NAMALWA (cell line): ENCODE data around the gene MARCHF2.
"Not testable (repeated sequence)": the region's sequence is repeated elsewhere in the genome, so short reads cannot be mapped to it uniquely, and the experiment has no call there.

Experiments used
- DNase-seq: peaks from one replicate; pipeline ENCODE4 v3.0.0-alpha.2; 2015; ENCODE audit warnings: low spot score

Gene MARCHF2

DNA sequence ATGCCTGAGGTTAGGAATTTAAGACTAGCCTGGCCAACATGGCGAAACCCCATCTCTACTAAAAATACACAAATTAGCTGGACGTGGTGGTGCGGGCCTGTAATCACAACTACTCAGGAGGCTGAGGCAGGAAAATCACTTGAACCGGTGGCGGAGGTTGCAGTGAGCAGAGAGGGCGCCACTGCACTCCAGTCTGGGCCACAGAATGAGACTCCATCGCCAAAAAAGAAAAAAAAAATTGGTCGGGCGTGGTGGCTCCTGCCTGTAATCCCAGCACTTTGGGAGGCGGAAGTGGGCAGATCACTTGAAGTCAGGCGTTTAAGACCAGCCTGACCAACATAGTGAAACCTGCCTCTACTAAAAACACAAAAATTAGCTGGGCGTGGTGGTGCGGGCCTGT is 2.4 kb upstream of the MARCHF2 start:
- not testable (repeated sequence) for DNase-seq

DNA sequence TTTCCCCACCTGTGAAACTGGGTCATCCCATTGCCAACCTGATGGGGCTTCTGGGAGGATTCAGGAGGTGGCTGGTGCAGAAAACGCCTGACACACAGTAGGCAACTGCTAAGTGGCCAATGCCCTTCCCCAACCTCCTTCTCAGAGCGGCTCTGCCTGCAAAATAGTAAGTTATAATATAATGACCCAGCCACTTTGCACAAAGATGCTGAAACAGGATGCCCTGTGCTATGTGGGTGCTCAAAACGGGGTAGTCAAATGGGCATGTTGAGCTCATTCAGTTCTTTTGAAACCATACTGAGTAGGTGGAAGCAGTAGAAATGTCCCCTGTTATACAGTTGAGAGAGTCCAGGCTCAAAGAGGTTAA is 507 bp downstream of the MARCHF2 start:
- peak; percentile 28 for DNase-seq

DNA sequence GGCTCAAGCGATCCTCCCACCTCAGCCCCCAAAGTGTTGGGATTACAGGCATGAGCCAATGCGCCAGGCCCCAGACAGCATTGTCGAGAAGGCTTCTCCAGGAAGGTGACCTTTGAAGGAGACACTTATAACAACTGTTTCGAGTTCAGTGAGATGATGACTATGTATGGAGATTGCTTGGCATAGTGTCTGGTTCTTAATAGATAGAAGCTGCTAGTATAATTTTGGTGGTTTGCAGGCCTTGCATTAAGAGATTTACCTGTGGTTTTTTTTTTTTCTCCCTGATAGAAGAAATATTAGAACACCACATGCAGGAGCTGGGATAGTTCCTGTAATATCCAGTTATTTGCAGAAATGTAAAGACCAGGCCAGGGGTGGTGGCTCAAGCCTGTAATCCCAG is 3.7 kb downstream of the MARCHF2 start:
- no peak for DNase-seq

DNA sequence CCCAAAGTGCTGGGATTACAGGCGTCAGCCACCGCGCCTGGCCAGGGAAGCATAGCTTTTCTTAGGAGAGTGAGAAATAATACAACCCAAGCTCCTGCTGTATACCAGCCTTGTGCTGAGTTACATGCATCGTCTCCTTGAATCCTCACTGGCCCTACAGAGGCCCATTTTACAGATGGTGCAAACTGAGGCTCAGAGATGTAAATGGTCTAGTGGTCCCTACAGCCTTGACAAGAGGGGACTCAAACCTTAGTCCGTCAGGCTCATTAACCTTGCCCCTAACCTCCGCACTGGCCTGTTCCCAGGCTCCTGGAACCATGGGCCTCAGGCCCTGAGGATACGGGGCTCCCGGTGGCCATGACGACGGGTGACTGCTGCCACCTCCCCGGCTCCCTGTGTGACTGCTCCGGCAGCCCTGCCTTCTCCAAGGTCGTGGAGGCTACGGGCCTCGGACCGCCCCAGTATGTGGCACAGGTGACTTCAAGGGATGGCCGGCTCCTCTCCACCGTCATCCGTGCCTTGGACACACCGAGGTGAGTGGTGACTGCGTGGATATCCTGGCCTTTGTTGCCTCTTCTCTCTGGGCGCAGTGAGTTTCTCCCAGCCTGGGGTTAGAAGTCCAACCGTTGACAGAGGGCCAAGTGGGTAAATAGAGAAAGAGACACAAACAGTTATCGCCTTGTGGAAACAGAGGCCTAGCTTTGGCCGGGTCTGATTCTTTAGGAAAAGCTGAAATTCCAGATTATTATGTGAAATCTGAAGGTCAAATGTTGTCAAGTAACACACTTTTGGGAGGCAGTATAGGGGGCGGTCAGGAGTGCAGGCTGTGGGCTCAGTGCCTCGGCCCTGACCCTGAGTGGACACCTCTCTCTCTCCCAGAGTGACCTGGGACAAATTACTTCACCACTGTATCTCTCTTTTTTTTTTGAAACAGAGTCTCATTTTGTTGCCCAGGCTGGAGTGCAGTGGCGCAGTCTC is 8.7 kb downstream of the MARCHF2 start:
- no peak for DNase-seq

DNA sequence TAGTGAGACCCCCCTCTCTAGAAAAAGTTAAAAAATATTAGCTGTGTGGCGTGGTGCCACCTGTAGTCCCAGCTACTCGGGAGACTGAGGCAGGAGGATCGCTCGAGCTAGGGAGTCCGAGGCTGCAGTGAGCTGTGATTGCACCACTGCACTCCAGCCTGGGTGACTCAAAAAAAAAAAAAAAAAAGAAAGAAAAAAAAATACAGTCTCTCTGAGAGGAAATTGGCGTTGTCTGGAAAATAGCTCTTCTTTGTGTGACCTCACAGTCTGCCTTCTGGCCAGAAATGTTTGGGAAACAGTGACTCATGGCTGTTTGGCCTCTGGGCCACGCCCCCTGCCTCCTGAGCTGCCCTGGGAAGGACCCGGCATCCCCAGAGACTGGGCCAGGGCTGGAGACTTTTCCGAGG is 10.7 kb downstream of the MARCHF2 start:
- no peak for DNase-seq

DNA sequence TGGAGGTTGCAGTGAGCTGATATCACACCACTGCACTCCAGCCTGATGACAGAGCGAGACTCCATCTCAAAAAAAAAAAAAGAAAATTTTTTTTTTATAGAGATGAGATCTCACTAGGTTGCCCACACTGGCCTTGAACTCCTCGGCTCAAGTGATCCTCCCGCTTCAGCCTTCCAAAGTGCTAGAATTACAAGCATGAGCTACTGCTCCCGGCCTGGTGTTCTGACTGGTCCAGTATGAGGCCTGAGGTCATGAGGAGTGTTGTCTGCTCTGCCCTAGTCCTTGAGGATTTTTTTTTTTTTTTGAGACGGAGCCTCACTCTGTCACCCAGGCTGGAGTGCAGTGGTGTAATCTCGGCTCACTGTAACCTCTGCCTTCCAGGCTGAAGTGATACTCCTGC is 12.2 kb downstream of the MARCHF2 start:
- DNase-seq: not testable (repeated sequence)

DNA sequence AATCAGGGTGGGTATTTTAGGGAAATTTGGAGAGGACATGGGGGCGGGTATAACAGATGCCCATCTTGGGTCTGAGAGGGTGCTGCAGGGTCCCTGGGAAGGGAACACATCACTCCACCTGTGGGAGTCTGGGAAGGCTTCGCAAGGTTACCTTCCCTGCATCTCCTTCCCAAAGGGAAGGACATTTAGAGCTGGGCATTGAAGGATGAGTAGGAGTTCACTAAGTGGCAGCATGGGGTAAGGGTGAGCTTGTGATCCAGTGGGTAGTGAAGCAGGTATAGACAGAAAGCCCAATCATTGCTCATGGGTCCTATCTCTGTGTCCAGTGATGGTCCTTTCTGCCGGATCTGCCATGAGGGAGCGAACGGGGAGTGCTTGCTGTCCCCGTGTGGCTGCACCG is 13.2 kb downstream of the MARCHF2 start:
- no peak for DNase-seq

DNA sequence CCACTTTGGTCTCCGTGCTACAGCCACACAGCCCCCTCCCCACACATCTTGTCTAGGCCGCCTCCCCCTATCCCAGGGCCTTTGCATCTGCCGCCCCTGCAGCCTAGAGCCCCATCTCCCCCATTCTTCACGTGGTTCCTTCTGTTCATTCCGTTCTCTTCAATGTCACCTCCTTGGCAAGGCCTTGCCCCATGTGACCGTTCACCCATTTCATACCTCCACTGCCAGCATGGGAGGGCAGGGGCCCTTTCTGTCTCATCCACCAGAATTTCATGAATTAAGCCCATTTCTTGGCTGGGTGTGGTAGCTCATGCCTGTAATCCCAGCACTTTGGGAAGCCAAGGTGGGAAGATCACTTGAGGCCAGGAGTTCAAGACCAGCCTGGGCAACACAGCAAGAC is 15.9 kb downstream of the MARCHF2 start:
- DNase-seq: no peak

DNA sequence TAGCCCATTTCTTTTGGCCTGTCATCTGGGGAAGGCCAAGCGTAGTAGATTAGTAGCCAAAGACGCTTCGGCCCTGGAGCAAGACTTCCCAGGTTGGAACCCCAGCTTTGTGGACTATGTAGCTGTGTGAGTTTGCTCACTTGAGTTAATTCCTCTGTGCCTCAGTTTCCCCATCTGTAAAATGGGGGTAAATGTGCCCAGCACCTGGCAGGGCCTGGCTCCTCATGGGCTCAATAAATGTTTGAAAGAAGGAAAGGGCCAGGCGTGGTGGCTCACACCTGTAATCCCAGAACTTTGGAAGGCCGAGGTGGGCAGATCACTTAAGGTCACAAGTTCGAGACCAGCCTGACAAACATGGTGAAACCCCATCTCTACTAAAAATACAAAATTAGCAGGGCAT is 16.7 kb downstream of the MARCHF2 start:
- no peak for DNase-seq

DNA sequence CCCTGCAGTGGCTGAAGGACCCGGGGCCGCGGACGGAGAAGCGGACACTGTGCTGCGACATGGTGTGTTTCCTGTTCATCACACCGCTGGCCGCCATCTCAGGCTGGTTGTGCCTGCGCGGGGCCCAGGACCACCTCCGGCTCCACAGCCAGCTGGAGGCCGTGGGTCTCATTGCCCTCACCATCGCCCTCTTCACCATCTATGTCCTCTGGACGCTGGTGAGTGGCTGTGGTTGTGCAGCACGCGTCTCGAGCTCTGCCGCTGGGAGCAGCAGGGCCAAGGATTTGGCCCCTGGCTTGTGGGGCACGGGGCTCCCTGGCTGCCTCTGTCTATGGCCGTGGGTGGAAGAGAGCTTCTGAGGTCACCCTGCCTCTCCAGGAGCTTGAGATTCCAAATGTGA is 17.5 kb downstream of the MARCHF2 start:
- DNase-seq: no peak

DNA sequence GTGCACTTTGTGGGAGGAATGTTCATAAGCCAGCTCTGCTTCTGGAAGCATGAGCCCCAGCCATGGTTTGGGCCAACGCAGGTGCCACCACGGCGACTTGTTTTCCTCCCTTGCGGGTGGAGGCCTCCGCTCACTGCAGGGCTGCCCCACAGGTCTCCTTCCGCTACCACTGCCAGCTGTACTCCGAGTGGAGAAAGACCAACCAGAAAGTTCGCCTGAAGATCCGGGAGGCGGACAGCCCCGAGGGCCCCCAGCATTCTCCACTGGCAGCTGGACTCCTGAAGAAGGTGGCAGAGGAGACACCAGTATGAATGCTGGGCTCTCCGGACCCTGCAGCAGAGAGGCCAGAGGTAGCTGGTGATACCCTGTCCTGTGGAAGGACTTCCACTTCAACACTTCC is 25.1 kb downstream of the MARCHF2 start:
- no peak for DNase-seq

DNA sequence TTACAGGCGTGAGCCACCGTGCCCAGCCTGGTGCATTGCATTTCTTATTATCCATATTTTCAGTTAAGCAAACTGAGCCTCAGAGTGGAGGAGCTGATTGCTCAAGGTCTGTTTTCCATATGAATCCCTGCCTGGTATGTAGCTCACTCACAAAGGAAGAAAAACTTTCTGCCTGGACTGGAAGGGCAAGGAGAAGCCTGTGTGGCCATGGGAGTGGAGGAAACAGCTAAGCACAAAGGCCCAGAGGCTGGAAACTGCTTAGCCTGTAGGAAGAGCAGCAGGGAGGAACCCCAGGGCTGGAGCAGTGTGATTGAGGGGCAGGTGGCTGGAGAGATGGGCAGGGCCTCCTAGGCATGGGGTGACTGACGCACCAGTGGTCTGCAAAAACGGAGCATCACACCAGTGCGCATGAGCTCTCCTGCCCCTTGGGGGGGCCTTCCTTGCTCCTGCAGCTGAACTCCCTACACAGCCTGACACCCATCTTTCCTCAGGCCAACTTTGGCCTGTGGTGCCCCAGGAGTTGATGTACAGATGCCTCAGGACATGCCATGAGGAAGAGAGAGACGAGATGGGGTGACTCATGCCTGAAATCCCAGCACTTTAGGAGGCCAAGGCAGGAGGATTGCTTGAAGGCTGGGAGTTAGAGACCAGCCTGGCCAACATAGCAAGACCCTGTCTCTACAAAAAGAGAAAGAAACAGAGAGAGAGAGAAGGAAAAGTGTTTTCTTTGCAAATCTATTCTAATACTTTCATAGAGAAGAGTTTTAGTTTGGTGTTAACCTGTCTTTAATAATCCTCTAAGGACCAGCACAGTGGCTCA is 28.8 kb downstream of the MARCHF2 start:
- DNase-seq: no peak

DNA sequence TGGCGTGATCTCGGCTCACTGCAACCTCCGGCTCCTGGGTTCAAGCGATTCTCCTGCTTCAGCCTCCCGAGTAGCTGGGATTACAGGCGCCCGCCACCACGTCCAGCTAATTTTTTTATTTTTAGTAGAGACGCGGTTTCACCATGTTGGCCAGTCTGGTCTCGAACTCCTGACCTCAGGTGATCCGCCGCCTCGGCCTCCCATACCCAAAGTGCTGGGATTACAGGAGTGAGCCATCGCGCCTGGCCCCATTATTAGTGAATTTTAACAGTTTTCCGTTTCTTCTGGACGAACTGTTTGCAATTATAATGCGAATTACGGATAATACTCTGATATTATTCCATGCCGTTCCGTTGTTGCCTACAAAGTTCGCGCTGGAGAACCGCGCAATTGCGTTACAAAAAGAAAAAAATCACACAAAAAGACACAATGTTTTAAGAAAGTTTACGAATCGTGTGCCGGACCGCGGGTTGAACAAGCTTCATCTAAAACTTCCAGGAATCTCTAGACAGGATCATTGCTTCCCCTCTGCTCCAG is 31.1 kb downstream of the MARCHF2 start:
- not testable (repeated sequence) for DNase-seq

DNA sequence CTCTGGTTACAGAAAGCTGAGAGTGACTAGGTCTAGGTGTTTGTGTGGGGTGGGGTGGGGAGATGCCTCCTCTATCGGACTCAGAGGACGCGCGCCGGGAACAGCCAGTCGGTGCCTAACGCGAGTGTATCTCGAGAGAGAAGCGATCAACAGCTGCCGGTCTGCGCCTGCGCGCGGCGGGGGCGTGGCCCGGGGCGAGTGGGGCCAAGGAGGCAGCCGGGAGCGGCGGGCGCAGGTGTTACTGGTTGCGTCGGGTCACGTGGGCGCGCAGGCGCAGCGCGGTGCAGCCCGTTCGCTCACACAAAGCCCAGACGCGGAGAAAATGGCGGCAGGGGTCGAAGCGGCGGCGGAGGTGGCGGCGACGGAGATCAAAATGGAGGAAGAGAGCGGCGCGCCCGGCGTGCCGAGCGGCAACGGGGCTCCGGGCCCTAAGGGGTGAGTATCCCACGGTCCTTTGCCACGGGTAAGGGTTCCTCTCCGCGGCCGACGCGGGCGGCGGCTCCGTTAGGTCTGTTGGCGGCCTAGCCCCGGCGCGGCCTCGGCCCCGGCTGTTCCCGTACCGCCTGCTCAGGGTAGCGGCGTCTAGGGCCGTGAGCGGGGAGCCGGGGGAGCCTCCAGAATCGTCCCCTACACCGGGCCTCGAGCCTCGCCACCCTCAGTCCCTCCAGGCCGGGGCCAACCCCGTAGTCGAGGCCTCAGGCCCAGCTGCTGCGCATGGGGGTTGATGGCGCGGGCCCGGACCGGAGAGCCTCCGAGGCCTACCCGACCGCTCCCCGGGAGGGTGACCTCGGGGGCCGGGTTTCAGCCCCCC is 31.8 kb downstream of the MARCHF2 start, which contains the start of gene HNRNPM:
Gene HNRNPM (plus strand): TSS at position 299 of the 811 bp plus-strand sequence. CDS start 24 bp downstream, at position 323.
- DNase-seq: peak; percentile 98

DNA sequence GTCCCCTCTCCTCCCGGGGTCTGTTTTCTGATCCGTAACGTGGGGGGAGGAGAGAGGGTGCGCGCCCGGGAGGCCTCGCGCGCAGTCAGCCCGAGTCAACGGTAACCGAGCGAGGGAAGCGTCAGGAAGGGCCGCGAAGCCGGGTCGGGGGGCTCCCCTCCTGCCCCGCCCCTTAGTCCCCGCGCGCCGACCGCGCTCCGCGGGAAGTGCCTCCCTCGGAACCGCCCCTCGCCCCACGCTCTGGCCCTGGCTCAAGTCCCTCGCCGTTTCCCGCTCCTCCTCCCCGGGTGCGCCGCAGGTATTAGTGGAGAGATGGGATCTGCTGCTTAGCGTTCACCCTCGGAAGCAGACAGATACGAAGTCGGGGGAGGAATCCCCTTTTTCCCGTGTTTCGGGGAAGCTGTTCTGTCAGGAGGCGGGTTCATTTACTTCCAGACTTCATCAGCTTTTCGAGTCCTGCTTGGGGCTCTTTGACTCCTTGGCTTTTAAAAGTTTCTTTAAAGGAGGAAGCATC is 32.4 kb downstream of the MARCHF2 start:
- DNase-seq: peak; percentile 58

DNA sequence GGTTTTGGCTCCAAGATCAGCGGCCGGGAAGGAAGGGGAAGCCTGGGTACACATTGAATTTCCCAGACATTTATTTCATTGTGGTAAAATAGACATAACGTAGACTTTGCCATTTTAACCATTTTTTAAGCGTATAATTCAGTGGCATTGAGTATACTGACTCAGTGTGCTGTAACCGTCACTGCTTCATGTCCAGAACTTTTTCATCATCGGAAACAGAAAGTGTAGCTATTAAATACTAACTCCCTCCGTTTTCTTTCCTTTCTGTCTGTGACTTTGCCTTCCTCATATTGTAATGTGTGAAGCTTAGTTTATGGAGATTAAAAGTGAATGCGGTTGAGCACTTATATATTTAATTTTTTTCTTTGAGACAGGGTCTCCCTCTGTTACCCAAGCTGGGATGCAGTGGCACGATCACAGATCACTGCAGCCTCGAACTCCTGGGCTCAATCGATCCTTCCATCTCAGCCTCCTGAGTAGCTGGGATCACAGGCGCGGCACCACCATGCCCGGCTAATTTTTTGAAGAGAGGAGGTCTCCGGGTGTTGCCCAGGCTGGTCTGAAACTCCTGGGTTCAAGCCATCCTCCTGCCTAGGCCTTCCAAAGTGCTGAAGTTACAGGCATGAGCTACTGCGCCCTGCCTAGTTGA is 33.1 kb downstream of the MARCHF2 start:
- no peak for DNase-seq

DNA sequence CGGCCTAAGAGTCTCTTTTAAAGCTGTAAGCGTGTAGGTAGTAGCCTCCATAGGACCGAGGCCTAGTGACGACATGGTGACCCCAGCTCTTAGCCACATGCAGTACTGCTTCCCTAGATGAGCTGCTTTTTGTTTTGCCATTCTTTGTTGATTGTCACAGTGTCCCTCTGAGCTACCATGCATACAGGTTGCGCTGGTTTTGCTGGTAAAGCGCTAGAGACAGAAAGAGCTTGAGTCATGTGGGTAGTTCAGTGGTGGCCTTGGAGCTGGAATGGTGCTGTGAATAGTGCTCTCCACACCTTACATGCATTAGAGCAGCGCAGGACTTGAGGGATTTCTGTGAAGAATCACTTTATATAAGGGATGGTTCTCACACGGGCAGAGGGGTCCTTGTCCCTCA is 36.7 kb downstream of the MARCHF2 start:
- DNase-seq: no peak

DNA sequence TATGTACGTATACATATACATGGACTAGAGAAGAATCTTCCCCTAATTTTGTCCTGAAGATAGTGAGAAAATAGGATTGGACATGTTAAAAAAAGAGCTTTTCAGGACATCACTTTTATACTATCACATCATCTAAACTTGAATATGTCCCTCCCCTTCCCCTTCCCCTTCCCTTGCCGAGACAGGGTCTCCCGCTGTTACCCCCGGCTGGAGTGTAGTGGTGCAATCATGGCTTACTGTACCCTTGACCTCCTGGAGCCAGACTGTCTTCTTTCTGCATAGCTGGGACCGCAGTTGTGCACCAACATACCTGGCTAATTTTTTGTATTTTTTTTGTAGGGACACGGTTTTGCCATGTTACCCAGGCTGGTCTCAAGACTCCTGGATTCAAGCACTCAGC is 38.3 kb downstream of the MARCHF2 start:
- DNase-seq: no peak

DNA sequence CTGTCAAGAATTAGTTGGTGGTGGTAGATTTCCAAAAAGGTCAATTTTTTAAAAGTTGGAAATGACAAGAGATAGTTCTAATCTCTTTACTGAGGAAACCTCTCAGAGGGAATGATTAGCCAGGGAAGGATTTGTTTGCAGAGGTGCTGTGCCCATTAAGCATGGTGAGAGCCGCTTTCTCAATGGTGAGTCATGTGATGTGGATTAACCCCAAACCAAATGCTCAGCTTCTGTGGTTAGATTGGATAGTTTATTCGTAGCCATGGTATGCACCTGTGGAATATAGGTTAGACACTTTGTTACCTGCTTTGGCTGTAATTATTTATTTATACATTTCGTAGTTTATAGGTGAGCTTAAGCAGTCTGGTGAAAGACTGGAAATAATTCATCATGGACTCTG is 38.8 kb downstream of the MARCHF2 start:
- DNase-seq: no peak

DNA sequence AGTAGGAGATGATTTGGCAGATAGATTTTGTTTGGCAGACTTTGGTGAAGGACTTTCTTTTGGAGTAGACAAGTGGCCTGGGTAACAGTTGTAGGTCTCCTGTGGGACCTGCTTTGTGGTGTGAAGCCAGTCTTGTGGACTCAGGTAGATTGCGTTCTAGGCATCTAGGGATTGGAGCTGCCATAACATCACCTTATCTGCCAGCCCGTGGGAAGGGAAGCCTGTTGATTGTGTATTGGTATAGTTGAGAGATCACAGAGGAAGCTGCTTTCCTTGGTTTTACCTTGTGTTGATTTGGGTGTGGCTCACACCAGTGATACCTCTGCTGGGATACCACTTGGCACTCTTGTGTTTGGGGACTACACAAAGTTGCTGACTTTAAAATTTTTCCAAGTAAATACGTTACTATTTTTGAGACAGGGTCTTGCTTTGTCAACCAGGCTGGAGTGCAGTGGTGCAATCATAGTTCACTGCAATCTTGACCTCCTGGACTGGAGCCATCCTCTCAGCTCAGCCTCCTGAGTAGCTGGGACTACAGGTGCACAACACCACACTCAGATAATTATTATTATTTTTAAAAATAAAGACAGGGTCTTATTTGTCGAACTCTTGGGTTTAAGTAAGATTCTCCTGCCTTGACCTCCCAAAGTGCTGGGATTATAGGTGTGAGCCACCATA is 39.5 kb downstream of the MARCHF2 start:
- no peak for DNase-seq

DNA sequence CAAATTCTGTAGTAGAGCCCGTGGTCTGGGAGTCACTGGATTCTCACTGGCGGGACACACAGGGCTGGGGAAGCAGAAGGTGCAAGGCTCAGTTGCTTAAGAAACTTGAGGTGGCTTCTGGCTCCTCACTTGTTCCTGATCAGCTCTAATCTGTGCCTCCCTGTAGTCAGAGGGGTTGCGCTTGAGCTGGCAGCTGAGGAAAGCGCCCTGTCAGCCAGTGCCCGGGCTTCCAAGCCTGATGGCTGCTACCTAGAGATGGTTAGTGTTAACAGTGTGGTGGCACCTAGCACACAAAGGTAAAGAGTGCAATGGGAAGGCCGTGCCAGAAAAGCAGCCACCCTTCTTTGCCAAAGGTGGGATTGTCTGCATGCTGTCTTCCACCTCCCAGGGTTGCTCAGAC is 40.5 kb downstream of the MARCHF2 start:
- DNase-seq: no peak
